Endometrial microvascular endothelial cells (primary cell): ENCODE data around the gene HMGCS2. TPM values are rescaled to one million over a fixed set of nuclear protein-coding genes. Genes with fewer than 3 reads are reported as not detected.
"Not testable (repeated sequence)": the region's sequence is repeated elsewhere in the genome, so short reads cannot be mapped to it uniquely, and the experiment has no call there.

Experiments used
- in situ Hi-C: cut with HindIII; loops from 2 replicates; pipeline ENCODE4 v1.10.0; 2017; ENCODE audit warnings: low sequenced_read_pairs, low pct_unique_long_range_greater_than_20kb; ENCODE audit errors: inconsistent ontology term
- total RNA-seq: library from RNA; depleted of rRNA; stranded (reverse); fragments of >200 nt; gene quantifications from one replicate; pipeline ENCODE4 v1.2.3, GENCODE V29; 2015; ENCODE audit errors: inconsistent ontology term

The HMGCS2 gene
- total RNA-seq, 1 donor from 2014 or later: not detected

DNA sequence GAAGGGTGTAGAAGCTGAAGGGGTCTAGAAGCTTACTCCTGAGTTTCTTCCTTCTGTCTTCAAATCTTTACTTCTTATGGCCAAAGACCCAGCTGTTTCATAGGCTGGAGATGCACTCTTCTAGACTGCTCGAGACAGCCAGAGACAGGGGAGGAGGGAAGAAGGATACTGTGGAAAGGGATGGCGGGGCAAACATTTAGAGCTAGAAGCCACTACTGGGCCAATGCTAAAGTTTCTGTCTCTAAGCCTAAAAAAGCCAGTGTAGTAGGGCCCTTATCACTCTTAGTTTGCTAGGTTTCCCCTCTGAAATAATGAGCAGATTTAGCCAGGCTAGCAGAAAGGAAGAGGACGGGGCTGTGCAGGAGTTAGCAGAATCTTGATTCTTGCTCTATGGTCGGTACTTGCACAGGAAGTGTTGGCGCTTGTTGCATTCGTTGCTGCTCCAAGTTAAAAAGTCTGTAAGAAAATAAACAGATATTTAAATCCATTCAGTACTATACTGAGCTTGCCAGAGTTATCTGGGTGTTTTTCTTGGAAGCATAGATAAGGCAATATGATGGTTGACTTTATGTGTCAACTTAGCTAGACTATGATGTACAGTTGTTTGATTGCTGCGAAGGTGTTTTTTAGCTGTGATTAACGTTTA lies 25.6 kb upstream of the HMGCS2 start:
- in situ Hi-C loops: no loop called here

GRCh38 chr1:119791377-119791776 lies 22.7 kb upstream of the HMGCS2 start:
- in situ Hi-C loops: no loop called here

DNA sequence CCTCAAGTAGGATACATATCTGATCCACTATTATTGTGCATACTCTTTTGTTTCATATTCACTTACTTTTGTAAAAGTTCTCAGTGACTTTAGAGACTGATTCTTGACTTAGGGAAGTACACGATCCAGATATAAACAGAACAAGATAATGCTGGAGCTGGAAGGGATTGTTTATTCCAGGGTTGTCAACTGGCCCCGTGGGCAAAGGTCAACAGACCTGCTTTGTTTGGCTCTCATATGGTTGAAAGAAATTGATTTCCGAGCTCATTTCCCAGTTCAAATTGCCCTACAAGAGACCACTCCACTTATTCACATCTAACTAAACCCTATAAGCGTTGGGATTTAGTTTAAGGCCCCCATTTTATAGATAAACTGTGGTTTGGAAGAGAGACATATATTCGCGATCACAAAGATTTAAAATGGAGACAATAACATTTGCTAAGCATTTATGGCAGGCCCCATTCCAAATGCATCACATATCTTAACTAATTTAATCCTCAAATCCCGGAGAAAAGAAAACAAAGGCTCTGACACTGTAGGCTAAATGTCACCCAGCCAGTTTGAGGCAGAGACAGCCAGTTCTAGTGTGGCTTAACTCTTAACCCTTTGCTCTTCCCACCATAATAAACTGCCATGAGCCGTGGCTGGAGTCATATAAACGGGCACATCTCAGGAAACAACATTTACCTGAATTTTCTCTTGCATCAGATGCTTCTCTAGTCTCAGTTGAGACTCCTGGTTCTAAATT lies 21.9 kb upstream of the HMGCS2 start:
- in situ Hi-C loops: no loop called here

- in situ Hi-C loops: no loop called here
Observed at GRCh38 chr1:119787776-119788175, 19.1 kb upstream of the HMGCS2 start.

GRCh38 chr1:119786473-119787050 lies 17.9 kb upstream of the HMGCS2 start:
- in situ Hi-C loops: not testable (repeated sequence)

GRCh38 chr1:119786046-119786445 lies 17.3 kb upstream of the HMGCS2 start:
- in situ Hi-C loops: not testable (repeated sequence)

GRCh38 chr1:119784191-119784781 lies 15.6 kb upstream of the HMGCS2 start:
- in situ Hi-C loops: no loop called here

GRCh38 chr1:119783354-119784185 lies 14.9 kb upstream of the HMGCS2 start:
- in situ Hi-C loops: no loop called here

DNA sequence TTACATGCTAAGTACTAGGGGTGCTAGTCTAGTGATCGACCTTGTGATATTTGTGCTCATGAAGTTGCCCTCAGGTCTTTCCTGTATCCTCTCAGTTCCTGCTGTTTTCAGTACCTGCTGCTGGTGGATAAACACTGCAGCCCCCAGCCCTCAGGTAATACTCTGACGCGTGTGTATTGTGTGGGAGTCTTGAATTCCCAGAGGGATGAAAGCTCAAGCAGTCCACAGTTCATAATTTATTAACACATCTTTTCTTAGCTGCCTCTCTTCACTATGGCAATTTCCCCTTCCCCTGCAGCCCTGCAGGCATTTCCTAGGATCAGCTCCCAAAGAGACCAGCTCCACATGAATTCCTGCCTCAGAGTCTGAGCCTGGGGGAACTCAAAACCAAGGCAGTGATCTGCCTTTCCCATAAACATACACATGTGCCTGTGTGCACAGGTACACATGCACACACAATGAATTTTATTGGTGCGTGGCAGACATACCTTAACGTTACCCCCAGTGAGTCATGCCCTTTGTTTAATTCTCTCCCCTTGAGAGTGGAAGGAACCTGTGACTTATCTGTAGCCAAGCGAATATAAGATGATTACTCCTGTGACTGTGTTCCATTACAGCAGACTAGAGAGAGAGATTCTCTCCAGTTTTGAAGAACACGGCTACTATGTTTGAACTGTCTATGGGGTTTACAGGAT lies 14.1 kb upstream of the HMGCS2 start:
- in situ Hi-C loops: no loop called here

- in situ Hi-C loops: no loop called here
Observed at GRCh38 chr1:119781434-119782210, 12.9 kb upstream of the HMGCS2 start.

DNA sequence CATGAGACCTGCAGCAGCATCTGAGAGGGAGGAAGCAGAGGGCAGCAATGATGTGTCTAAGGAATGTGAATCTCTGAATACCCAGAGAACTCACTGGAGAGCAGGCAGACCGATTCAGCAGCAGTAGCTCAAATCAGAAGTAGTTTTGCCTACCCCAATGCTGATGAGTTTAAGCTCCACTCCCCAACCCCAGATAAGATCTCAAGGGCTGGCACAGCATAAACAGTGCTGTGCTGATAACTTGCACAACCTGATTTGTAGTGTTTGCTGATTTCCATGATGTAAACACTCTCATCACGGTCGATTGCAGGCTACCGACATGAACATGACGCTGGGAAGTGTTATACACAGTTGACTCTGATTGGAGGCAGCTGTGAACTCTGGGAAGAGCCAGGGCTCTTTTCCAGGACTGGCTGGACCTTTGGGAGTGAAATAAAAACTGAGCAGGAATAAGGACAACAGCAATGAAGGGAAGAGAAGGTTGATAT lies 11.2 kb upstream of the HMGCS2 start:
- in situ Hi-C loops: no loop called here

DNA sequence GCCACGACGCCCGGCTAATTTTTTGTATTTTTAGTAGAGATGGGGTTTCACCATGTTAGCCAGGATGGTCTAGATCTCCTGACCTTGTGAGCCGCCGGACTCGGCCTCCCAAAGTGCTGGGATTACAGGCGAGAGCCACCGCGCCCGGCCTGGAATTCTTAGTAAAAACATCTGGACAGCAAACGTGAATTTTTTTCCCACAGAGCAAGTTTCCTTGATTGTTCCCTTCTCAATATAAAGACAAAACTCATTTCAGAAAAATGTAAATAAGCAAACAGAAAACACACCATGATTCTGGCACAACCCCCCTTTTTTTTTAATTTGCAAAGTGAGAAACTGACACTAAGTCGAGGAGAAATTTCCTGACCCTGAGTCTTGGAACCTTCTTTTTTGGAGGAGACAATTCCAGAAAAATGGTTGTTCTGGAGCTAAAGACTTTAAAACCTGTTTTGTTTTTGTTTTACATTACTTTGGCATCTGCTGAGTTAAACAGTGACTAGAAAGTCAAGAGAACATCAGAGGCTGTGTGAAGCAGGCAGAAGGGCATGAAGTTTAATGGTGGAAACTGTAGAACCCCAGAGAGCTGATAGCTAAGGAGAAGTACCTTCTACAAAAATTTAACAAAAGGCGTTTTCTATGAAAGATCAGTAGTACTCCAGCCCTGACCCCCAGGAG lies 10.3 kb upstream of the HMGCS2 start:
- in situ Hi-C loops: no loop called here

DNA sequence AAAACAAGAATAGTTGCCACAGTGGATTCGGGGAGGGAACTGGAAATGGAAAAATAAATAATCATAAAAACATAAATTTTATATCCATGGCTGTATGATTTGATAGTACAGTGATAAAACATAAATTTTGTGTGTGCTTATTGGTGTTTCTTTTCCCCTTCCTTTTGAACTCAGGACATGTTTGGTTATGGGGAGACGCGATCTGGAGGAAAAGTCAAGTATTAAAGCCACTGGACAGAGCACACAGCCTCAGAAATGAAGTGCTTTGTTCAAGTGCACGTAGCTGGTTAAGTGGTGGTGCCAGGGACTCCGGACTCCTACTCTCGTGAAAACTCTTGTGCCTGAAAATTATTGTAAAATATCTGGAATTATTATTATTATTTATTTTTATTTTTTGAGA lies 9.7 kb upstream of the HMGCS2 start:
- in situ Hi-C loops: no loop called here

GRCh38 chr1:119774746-119775490 lies 6.2 kb upstream of the HMGCS2 start:
- in situ Hi-C loops: no loop called here

DNA sequence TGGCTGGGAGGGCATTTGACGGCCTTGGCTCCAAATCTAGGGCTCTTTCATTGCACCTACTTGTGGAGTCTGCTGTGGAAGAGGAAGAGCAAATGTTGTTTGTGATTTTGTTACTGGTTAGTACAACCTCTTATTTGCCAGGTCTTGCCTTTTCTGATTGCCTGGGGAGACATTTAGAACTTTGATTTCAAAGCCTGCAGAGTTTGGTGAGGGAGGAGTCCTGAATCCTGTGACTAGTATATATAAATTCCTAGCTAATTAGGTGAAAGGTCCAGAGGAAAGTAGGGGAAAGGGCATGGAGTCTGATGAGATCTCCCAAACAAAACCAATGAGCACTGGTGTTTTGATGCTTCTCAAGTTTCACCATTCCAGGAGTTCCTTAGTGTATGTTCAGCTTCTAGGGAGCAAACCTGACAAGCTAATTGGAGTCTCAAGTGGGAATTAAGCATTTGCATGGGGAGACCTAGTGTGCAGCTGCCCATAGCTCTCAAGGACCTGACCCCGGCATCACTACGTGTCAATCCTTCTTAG lies 5.1 kb upstream of the HMGCS2 start:
- in situ Hi-C loops: no loop called here

DNA sequence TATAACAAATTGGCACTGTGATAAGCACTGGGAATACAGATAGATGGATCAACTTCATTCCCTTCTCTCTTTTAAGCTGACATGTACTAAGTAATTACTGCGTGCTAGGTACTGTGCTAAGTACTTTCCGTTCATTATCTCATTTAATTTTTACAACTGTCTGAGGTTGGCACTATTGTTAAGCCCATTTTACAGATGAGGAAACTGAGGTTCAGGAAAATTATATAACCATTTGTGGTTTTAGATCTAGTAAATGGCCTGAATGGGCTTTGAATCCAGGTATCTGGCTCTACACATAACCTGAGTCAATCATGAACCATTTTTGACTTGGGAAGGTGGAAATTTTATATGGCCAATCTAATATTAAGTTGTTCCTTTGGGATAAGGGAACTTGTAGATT lies 3.6 kb upstream of the HMGCS2 start:
- in situ Hi-C loops: no loop called here
